Stimulated activated CD4-positive, alpha-beta T cell treated with anti-CD3 and anti-CD28 coated beads, TNF-alpha, amount 100 ng/mL, for 4 hours (primary cell): Measurements from ENCODE around the gene SOX4.
A peak's percentile ranks its signal among the peaks of the same experiment; 100 is the strongest.

Experiments
- DNase-seq, 3 experiments: peaks; one replicate each; pipeline ENCODE4 v3.0.0-alpha.2; 2020; ENCODE audit warnings: low read depth in 3 of 3

The SOX4 gene

GRCh38 chr6:21593927-21594415 lies 420 bp downstream of the SOX4 start:
- peak in 1 of 3 experiments; percentile 5 for DNase-seq

- peak in 1 of 3 experiments; percentile 12 for DNase-seq
These were observed 1.1 kb downstream of the SOX4 start for GRCh38 chr6:21594416-21595281.

- peak in 1 of 3 experiments; percentile 6 for DNase-seq
These were observed 2.0 kb downstream of the SOX4 start for GRCh38 chr6:21595285-21596144.

GRCh38 chr6:21596145-21596948 lies 2.8 kb downstream of the SOX4 start:
- DNase-seq: no peak

- DNase-seq: no peak
These were observed 3.6 kb downstream of the SOX4 start for GRCh38 chr6:21596949-21597682.

GRCh38 chr6:21597801-21598673 lies 4.5 kb downstream of the SOX4 start:
- DNase-seq: no peak

GRCh38 chr6:21598674-21599023 lies 5.1 kb downstream of the SOX4 start:
- DNase-seq: no peak

GRCh38 chr6:21599051-21599696 lies 5.6 kb downstream of the SOX4 start:
- no peak for DNase-seq

- no peak for DNase-seq
These were observed 7.9 kb downstream of the SOX4 start for GRCh38 chr6:21601339-21601923.

- DNase-seq: no peak
These were observed 8.4 kb downstream of the SOX4 start for GRCh38 chr6:21601932-21602390.

GRCh38 chr6:21603082-21603952 lies 9.8 kb downstream of the SOX4 start:
- DNase-seq: no peak

GRCh38 chr6:21604081-21604480 lies 10.5 kb downstream of the SOX4 start:
- no peak for DNase-seq

GRCh38 chr6:21605166-21605565 lies 11.6 kb downstream of the SOX4 start:
- DNase-seq: no peak

GRCh38 chr6:21608601-21609000 lies 15.1 kb downstream of the SOX4 start:
- DNase-seq: no peak

GRCh38 chr6:21609881-21610329 lies 16.4 kb downstream of the SOX4 start:
- no peak for DNase-seq

GRCh38 chr6:21610341-21610740 lies 16.8 kb downstream of the SOX4 start:
- DNase-seq: no peak

- DNase-seq: no peak
These were observed 17.9 kb downstream of the SOX4 start for GRCh38 chr6:21611485-21611884.
